SK-N-MC (cell line): ENCODE results near the gene SASH1.

ENCODE experiments used
- EZH2 ChIP-seq: fragments of 200-600 bp; sonication (generic); IDR thresholded peaks from one replicate; pipeline ENCODE4 v1.6.1; 2017; ENCODE audit warnings: antibody characterized with exemption
- FOXP2 ChIP-seq: optimal IDR thresholded peaks from 2 replicates; pipeline ENCODE3; 2011; ENCODE audit warnings: mild to moderate bottlenecking, moderate library complexity; ENCODE audit not compliant: insufficient read depth; ENCODE audit errors: extremely low read length, control extremely low read depth
- POLR2AphosphoS5 ChIP-seq: IDR thresholded peaks from 2 replicates; pipeline ENCODE4 v1.6.1; 2012; ENCODE audit warnings: mild to moderate bottlenecking, low read depth, low read length, borderline replicate concordance

GRCh38 chr6:148598724-148599123 is 256.1 kb downstream of the SASH1 start:
- TF ChIP-seq POLR2AphosphoS5 (no peak), EZH2 (no peak), FOXP2 (no peak)
